ENCODE data around the gene IL1RN.

Gene IL1RN

GRCh38 chr2:113157118-113157896 is 29.9 kb downstream of the IL1RN start:
- peak; percentile 30 to 59 for DNase-seq

GRCh38 chr2:113157897-113158753 is 30.7 kb downstream of the IL1RN start:
- DNase-seq = no peak

GRCh38 chr2:113158884-113159553 is 31.6 kb downstream of the IL1RN start:
- DNase-seq = no peak

DNA sequence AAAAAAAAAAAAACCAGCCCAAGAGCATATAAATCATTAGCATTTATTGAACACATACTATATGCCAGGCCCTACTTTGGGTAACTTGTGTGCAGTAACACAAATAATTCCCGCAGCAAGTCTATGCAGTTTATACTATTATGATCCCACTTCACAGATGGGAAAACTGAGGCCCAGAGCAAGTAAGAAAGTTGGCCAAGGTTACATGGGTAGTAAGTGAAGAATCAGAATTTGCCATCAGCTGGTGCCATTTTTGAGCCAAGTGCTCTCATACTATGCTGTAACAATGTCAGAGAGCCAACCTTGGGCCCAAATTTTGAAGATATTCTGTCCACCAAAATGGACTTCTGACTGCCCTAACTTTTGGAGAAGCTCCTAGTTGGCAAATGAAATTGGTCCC is 32.9 kb downstream of the IL1RN start:
- DNase-seq = no peak

- DNase-seq = no peak
Measured at GRCh38 chr2:113160962-113161361, 33.6 kb downstream of the IL1RN start.

DNA sequence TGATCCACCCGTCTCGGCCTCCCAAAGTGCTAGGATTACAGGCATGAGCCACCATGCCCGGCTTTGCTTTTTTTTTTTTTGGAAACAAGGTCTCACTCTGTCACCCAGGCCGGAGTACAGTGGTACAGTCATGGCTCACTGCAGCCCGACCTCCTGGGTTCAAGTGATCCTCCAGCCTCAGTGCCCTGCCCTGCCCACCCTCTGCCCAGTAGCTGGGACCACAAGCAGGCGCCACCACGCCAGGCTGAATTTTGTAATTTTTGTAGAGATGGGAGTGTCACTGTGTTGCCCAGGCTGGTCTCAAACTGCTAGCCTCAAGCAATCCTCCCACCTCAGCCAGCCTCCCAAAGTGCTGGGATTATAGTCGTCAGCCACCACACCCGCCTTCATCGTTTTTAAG is 34.8 kb downstream of the IL1RN start:
- no peak for DNase-seq

DNA sequence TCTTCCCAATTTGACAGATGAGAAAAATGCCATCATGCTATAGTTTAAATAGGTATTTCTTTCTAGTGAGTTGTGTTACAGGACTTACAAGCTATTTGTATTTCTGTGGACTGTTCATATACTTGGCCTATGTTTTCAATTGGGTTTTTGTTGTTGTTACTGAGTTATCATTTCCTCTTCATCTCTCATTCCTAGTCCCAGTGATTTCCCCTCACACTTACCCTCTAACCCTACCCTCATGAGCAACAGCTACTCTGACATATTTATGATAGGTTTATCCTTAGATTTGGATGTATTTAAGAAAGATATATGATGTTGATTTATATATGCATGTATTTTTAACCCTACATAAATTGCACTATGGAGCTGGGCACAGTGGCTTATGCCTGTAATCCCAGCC is 35.5 kb downstream of the IL1RN start:
- no peak for DNase-seq

- no peak for DNase-seq
Measured at GRCh38 chr2:113164215-113164929, 37.0 kb downstream of the IL1RN start.

DNA sequence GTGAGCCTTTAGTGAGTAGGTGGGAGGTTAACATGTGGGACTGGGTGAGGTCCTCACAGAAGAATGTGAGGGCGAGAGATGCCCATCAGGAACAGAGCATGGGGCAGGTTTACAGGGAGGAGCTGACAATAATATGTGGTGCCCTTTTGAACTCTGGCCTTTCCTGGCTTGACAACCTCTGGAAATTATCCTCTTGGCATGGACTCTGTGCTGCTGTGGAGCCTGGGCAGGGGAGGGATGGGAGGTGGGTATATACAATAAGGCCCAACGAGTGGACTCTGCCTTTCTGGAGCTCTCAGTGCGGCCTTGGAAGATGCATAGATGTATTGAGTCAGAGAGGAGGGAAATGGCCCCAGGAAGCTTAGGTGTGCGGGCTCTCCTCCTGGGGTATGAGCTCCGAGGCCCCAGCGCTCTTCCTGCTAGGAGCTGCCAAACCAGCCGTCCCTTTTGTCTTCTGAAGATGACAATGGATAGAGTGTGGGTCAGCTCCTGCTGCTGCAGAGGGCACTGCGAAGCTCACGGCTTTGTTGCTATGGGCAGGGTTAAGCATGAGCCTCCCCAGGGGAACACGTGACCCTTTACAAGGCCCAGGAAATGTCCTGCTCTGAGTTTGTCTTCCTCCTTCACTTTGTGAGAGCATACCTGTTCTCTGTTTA is 37.7 kb downstream of the IL1RN start:
- no peak for DNase-seq

DNA sequence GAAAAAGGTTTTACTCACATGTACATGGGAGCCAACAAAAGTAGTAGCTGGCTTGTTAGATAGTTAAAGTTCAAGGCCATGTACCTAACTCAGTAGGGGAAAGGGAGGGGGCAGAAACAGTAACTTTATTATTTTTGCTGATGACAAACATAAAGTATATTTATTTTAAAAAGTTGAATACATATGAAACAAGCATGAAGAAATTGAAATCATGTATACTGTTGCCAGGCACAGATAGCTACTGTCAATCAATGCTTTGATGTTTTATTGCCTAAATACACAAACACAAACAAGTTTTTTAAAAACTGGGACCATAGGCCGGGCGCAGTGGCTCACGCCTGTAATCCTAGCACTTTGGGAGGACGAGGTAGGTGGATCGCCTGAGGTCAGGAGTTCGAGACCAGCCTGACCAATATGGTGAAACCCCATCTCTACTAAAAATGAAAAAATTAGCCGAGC is 38.8 kb downstream of the IL1RN start:
- no peak for DNase-seq

DNA sequence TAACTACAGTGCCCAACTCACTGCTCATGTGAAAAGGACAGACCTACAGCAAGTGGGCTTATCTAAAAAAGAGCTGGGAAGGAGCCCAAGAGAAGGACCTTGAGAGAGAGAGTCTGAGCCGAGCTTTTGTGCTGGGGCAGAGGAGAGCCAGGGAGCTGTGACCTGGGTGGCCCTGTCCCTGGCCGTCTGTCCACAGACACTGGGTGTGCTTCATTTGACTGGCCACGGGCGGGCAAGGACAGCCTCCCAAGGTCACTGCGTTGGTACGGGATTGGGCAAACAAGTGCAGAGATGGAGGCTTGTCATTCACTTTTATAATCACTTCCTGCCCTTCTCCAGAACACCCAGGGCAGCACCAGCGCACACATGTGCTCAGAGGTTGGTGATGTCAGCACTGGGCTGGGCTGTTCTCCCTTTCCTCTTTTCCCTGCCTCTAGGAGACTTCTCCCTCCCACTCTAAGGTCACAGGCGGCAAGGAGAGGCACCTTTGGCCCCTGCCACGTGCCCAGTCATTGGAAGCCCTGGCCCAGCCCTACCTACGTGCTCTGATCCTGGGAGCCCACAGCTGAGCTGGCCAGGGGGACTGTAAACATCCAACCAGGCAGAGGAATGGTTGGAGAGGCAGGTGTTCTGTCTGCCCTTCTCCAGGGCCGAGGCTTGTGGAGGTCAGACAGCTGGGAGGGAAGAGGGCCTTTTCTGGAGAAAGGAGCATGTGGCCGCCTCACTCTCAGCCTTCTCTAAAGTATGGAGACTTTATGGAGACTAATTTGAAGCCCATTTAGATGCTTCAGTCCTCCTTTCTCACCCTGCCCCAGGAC is 39.9 kb downstream of the IL1RN start:
- DNase-seq = no peak

- DNase-seq = no peak
Measured at GRCh38 chr2:113167962-113168340, 40.6 kb downstream of the IL1RN start.

DNA sequence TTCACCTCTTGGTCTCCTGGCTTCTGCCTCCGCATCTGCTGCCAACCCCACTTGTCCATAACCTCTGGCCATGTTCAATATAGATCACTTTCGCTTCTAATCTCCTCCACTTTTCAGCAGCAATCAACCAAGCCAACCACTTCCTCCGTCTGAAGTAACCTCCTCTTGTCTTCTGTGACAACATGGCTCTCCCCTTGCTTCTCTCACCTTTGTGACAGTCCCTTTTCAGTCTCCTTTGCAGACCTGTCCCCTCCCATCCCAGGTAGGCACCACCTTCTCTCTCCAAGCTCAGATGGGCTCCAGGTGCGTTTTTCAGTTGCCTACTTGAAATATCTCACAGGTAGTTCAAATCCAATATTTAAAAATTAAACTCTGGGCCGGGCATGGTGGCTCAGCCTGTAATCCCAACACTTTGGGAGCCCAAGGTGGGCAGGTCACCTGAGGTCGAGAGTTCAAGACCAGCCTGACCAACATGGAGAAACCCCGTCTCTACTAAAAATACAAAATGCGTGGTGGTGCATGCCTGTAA is 41.7 kb downstream of the IL1RN start:
- no peak for DNase-seq

GRCh38 chr2:113169586-113169985 is 42.2 kb downstream of the IL1RN start:
- DNase-seq = no peak

- no peak for DNase-seq
Measured at GRCh38 chr2:113171334-113172075, 44.1 kb downstream of the IL1RN start.

GRCh38 chr2:113172721-113173541 is 45.5 kb downstream of the IL1RN start:
- no peak for DNase-seq

DNA sequence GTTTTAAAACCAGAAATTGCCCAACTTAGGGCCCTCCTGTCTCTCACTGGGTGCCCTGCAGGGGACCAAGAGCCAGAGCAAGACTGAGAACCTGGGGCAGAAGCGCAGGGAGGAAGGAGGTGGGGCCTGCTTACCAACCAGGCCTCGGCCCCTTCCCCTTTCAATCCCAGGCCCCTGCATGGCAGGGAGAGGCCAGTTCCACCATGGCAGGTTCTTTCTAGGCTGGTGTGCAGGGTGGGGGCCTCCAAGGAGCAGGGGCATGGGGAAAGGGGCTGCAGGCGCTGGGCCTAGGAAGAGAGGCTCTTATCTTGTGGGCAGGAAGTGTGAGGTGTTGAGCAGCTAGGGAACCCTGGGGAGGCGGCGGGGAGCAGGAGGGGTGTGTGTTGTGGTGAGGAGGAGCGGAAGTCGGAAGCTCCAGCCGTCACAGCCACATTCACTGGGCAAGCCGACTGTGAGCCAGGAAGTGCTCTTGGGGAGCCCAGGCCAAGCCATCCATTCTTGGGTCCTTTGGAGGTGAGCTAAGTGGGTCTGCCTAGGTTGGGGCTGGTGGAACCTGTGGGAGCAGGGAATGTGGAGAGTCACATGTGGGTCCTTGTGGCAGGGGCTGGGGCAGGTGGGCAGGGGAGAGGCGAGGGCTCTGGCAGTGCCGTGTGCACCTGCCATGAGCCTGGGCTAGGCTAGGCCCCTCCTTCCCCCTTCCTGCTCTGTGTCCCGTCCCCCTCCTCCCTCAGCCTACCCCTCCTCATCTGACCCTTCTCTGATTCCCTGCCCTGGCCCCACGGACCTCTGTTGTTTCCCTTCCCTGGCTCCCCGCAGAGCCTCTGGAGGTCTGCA is 46.4 kb downstream of the IL1RN start, which contains the start of gene PSD4:
Gene PSD4 (plus strand): TSS at position 430 of the 834 bp plus-strand sequence. CDS start 8,486 bp downstream, outside the sequence.
- DNase-seq = no peak

- DNase-seq = no peak
Measured at GRCh38 chr2:113174376-113174750, 47.0 kb downstream of the IL1RN start.
